Smooth muscle cell of the brain vasculature (primary cell): ENCODE results near the gene MICU1.
"Not testable (repeated sequence)": the region's sequence is repeated elsewhere in the genome, so short reads cannot be mapped to it uniquely, and the experiment has no call there.

ENCODE experiments used
- DNase-seq: peaks from one replicate; pipeline ENCODE4 v3.0.0-alpha.2; 2012; ENCODE audit warnings: low read depth, low spot score

MICU1 gene

GRCh38 chr10:72563327-72563932 lies 62.4 kb downstream of the MICU1 start:
- no peak for DNase-seq

- DNase-seq: no peak
These were observed 64.1 kb downstream of the MICU1 start for GRCh38 chr10:72561745-72562166.

- no peak for DNase-seq
These were observed 68.5 kb downstream of the MICU1 start for GRCh38 chr10:72557362-72557761.

- DNase-seq: no peak
These were observed 73.0 kb downstream of the MICU1 start for GRCh38 chr10:72552857-72553256.

- no peak for DNase-seq
These were observed 75.6 kb downstream of the MICU1 start for GRCh38 chr10:72550239-72550638.

DNA sequence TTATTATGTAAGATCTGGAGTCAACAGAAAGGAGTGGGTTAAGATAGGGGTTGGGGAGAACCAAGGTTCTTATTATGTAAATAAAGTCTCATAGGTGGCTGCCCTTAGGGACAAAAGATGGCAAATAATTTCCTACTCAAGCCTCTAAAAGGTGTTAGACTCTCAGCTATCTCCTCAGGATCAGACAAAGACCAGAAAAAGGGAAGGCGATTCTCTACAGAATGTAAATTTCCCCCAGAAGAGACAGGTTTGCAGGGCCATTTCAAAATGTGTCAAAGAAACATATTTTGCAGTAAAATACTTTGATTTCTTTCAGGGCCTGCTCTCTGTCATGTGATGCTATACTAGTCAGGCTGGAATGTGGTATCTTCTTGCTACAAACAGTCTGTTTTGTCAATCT lies 80.3 kb downstream of the MICU1 start:
- DNase-seq: no peak

DNA sequence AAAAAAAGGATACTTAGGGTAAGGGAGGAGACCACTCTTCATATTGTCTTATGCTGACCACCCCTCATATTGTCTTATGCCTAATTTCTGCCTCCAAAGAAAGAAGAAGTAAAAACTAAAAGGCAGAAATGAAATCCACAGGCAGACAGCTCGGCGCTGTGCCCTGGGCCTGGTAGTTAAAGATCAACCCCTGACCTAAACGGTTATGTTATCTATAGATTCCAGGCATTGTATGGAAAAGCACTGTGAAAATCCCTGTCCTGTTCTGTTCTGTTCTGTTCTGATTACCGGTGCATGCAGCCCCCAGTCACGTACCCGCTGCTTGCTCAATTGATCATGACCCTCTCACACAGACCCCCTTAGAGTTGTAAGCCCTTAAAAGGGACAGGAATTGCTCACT lies 82.0 kb downstream of the MICU1 start:
- not testable (repeated sequence) for DNase-seq

- no peak for DNase-seq
These were observed 83.5 kb downstream of the MICU1 start for GRCh38 chr10:72542396-72542815.

DNA sequence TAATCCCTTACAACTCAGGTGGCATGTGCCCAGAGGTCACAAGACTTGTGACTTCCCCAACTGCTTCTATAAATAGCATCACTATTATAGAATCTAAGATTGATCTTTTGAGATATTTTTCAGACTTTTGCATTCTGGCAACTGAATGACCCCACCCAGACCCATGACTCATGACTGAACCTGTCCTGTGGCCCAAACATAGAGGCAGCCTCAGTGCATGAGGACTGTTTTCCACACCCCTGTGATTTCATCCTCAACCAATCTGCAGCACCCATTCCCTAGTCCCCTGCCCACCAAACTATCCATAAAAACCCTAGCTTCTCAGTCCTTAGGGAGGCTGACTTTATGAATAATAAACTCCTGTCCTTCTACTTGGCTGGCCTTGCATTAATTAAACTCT lies 84.5 kb downstream of the MICU1 start:
- no peak for DNase-seq

DNA sequence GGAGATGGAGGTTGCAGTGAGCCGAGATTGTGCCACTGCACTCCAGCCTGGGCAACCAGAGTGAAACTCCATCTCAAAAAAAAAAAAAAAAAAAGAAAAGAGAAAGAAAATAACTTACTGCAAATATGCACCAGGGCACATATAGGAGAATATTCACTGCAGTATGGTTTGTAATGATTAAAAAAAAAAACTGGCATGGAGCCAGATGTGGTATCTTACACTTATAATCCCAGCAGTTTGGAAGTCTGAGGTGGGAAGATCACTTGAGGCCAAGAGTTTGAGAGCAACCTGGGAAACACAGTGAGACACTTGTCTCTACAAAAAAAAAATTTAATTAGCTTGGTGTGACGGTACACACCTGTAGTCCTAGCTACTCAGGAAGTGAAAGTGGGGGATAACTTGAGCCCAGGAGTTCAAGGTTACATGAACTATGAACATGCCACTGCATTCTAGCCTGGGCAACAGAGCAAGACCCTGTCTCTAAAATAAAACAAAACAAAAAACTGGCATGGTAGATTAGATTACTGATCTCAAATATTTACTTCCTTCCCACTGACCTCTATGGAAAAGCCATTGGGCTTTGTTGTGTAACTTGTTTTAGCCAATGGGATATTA lies 85.6 kb downstream of the MICU1 start:
- no peak for DNase-seq

- no peak for DNase-seq
These were observed 86.7 kb downstream of the MICU1 start for GRCh38 chr10:72539137-72539536.

DNA sequence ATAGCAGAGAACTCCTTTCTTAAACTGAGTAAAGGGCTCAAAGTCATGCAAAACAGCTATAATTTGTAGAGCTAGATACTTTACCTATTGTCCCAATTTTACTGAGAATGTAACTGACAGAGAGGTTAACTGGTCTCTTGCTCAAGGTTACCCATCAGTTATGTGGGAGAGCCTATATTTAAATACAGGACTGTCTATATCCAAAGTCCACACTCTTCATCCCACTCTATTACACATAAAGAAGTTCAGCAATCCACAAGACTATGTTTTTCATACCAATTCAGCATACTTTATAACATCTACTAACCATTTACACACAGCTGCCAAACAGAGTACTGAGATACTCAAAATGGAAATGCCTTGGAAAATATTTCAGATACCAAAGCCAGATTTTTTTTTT lies 100.2 kb downstream of the MICU1 start:
- no peak for DNase-seq

- DNase-seq: no peak
These were observed 100.6 kb downstream of the MICU1 start for GRCh38 chr10:72525277-72525676.

- DNase-seq: no peak
These were observed 101.4 kb downstream of the MICU1 start for GRCh38 chr10:72524489-72524888.

DNA sequence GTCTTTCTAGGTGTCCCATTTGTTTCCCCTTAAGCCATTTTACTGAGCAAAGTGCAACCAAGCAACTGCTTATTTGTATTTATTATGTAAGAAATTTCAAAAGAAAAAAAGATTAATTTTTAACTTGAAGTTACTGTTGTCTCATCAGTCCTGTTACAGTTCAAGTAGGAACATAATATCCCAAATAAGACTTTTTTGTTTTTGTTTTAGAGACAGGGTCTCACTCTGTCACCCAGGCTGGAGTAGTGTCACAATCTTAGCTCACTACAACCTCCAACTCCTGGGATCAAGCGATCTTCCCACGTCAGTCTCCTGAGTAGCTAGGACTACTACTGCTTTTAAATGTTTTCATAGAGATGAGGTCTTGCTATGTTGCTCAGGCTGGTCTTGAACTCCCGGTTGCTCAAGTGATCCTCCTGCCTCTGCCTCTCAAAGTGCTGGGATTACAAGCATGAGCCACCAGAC lies 101.9 kb downstream of the MICU1 start:
- DNase-seq: no peak

GRCh38 chr10:72523062-72523461 lies 102.8 kb downstream of the MICU1 start:
- DNase-seq: no peak

DNA sequence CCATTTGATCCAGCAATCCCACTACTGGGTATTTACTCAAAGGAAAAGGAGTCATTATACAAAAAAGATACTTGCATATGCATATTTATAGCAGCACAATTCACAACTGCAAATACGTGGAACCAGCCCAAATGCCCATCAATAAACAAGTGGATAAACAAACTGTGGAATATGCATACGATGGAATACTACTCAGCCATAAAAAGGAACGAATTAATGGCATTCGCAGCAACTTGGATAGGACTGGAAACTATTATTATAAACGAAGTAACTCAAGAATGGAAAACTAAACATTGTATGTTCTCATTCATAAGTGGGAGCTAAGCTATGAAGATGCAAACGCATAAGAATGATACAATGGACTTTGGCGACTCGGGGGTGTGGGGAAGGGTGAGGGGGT lies 108.6 kb downstream of the MICU1 start:
- DNase-seq: no peak

GRCh38 chr10:72515455-72515854 lies 110.4 kb downstream of the MICU1 start:
- DNase-seq: no peak

DNA sequence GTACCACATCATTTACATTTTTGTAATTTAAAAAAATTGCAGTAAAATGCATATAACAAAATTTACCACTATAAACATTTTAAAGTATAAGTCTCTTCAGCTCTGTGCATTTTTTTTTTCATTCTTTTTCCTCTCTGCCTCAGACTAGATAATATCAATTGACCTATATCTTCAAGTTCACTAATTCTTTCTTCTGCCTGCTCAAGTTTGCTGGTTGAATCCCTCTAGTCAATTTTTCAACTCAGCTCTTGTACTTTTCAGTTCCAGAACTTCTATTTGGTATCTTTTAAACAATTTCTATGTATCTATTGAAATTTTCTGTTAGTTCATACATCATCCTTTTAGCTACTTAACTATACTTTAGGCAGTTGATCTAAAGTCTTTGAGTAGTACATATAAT lies 112.0 kb downstream of the MICU1 start:
- DNase-seq: no peak

DNA sequence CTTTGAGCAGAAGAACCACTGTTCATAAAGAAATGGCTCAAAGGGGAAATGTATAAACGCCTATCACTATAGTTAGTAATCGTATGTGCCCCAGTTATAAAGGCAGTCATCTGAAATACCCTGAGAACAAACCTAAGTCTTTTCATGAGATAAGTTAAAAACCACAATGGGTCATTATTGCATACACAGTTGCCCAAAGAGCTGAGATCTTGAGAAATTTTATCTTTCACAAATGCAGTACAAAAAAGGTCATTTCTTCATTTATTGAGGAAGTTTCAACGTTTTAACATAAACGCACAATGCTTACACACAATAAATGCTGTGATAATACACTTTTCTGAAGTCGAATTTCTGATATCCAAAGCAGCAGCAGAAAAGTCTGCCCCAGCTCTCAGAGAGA lies 114.4 kb downstream of the MICU1 start:
- no peak for DNase-seq

- no peak for DNase-seq
These were observed 115.9 kb downstream of the MICU1 start for GRCh38 chr10:72509941-72510340.

GRCh38 chr10:72509206-72509799 lies 116.6 kb downstream of the MICU1 start:
- DNase-seq: no peak

DNA sequence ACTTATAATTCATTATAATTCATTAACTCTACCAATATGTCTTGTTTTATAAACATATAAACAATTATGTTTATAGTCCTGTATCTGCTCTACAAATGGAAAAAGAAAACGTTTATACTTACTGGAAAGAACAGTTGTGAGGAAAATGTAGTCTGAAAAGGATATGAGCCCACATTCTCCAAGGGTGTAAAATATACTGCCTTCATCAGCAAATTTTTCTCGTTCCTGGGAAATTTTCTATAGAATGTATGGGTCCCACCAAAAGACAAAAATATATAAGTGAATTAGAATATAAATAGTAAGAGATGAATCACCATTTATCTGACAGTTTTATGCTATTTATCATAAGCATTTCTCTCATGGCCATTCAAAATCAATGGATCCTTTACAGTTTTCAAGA lies 117.8 kb downstream of the MICU1 start:
- no peak for DNase-seq
